HG02884 (cell line): ENCODE results near the gene TMEM235.
"Not testable (repeated sequence)": the region's sequence is repeated elsewhere in the genome, so short reads cannot be mapped to it uniquely, and the experiment has no call there.

ENCODE experiments used
- ATAC-seq: cut with Tn5 transposase; IDR thresholded peaks from one replicate; pipeline ENCODE4 v1.9.1; 2021; ENCODE audit warnings: mild to moderate bottlenecking, moderate library complexity; ENCODE audit not compliant: unreplicated experiment

TMEM235 gene

DNA sequence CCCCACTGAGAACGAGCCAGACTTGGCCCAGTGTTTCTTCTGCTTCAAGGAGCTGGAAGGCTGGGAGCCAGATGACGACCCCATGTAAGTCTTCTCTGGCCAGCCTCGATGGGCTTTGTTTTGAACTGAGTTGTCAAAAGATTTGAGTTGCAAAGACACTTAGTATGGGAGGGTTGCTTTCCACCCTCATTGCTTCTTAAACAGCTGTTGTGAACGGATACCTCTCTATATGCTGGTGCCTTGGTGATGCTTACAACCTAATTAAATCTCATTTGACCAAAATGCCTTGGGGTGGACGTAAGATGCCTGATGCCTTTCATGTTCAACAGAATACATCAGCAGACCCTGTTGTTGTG, 16.7 kb upstream of the TMEM235 start:
- ATAC-seq: no peak

DNA sequence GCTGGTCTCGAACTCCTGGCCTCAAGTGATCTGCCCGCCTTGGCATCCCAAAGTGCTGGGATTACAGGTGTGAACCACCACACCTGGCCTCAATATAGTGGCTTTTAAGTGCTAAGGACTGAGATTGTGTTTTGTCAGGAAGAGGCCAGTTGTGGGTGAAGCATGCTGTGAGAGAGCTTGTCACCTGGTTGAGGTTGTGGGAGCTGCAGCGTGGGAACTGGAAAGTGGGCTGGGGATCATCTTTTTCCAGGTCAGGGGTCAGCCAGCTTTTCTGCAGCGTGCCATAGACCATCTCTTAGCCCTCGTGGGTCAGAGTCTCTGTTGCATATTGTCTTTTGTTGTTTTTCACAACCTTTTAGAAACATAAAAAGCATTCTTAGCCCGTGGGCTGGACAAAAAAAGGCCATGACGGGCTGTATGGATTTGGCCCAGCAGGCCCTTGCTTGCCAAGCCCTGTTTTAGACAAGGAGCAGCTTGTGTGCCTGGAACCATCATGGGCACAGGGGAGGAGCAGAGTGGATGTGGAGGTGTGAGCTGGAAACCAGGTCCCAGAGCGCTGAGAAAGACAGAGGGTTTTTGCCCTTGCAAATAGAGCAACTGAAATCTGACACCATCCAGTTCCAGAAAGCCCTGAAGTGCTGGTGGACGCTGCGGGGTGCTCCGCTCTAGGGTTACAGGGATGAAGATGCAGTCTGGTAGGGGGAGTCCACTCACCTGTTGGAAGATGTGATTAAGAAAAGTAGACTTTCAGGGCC, 11.9 kb upstream of the TMEM235 start:
- no peak for ATAC-seq

DNA sequence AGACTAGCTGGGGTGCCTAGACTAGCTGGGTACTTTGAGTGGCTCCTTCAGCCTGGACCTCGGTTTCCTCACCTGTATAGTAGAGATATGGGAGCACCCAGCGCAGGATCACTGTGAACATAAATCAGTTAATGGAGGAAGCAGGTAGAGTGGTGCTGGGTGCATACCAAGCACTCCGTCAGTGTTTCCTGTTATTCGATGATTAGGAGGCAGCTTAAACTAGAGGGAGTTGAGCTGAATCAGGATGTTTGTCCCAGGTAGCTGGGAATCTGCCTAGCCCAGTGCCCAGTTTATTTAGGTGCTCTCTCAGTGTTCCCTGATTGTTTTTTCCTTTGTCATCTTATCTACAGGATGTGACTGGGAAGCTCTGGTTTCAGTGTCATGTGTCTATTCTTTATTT, 8.4 kb upstream of the TMEM235 start:
- no peak for ATAC-seq

DNA sequence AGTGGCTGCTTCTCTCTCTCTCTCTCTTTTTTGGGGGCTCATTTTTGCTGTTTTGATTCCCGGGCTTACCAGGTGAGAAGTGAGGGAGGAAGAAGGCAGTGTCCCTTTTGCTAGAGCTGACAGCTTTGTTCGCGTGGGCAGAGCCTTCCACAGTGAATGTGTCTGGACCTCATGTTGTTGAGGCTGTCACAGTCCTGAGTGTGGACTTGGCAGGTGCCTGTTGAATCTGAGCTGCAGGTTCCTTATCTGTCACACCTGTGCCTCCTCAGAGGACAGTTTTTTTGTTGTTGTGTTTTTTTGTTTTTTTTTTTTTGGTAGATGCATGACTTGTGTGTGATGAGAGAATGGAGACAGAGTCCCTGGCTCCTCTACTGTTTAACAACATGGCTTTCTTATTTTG, 7.7 kb upstream of the TMEM235 start:
- no peak for ATAC-seq

DNA sequence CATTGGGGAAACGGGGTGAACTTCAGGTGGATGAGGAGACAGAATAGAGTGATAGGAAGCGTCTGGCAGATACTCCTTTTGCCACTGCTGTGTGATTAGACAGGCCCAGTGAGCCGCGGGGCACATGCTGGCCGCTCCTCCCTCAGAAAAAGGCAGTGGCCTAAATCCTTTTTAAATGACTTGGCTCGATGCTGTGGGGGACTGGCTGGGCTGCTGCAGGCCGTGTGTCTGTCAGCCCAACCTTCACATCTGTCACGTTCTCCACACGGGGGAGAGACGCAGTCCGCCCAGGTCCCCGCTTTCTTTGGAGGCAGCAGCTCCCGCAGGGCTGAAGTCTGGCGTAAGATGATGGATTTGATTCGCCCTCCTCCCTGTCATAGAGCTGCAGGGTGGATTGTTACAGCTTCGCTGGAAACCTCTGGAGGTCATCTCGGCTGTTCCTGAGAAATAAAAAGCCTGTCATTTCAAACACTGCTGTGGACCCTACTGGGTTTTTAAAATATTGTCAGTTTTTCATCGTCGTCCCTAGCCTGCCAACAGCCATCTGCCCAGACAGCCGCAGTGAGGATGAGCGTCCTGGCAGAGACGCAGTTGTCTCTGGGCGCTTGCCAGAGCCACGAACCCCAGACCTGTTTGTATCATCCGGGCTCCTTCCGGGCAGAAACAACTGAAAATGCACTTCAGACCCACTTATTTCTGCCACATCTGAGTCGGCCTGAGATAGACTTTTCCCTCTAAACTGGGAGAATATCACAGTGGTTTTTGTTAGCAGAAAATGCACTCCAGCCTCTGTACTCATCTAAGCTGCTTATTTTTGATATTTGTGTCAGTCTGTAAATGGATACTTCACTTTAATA, 7.0 kb upstream of the TMEM235 start:
- no peak for ATAC-seq

DNA sequence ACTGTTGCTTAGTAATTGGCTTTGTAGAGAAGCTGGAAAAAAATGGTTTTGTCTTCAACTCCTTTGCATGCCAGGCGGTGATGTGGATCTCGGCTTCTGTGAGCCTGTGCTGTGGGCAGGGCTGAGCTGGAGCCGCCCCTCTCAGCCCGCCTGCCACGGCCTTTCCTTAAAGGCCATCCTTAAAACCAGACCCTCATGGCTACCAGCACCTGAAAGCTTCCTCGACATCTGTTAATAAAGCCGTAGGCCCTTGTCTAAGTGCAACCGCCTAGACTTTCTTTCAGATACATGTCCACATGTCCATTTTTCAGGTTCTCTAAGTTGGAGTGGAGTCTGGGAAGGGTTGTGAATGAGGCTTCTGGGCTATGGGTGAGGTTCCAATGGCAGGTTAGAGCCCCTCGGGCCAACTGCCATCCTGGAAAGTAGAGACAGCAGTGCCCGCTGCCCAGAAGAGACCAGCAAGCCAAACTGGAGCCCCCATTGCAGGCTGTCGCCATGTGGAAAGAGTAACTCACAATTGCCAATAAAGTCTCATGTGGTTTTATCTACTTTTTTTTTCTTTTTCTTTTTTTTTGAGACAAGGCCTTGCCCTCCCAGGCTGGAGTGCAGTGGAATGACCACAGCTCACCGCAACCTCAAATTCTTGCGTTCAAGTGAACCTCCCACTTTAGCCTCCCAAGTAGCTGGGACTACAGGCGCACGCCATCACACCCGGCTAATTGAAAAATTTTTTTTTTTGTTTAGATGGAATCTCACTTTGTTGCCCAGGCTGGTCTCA, 6.2 kb upstream of the TMEM235 start:
- no peak for ATAC-seq

DNA sequence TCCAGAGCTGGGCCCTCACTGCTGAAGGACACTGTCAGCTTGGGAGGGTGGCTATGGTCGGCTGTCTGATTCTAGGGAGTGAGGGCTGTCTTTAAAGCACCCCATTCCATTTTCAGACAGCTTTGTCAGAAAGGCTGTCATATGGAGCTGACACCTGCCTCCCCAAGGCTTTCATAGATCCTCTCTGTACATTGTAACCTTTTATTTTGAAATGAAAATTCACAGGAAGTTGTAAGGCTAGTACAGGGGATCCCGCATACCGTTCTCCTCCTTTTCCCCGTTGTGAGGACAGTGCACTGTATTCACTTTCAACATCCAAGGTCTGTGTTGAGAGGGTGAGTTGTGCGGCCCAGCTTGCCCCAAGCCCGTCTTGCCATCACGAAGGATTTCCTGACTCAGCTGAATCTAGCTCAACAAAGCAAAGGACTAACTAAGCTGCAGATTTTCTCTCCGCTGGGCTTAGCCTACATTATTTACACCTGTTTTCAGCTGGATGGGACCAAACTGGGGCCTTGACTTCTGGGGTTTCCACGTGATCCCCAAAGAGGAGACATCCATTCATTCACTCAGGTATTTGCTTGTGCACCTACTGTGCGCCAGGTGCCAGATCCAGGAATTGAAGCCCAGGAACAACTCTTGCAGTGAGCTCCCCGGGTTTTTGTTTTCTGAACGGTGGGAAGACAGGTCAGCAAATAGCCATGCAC, 5.2 kb upstream of the TMEM235 start:
- no peak for ATAC-seq

DNA sequence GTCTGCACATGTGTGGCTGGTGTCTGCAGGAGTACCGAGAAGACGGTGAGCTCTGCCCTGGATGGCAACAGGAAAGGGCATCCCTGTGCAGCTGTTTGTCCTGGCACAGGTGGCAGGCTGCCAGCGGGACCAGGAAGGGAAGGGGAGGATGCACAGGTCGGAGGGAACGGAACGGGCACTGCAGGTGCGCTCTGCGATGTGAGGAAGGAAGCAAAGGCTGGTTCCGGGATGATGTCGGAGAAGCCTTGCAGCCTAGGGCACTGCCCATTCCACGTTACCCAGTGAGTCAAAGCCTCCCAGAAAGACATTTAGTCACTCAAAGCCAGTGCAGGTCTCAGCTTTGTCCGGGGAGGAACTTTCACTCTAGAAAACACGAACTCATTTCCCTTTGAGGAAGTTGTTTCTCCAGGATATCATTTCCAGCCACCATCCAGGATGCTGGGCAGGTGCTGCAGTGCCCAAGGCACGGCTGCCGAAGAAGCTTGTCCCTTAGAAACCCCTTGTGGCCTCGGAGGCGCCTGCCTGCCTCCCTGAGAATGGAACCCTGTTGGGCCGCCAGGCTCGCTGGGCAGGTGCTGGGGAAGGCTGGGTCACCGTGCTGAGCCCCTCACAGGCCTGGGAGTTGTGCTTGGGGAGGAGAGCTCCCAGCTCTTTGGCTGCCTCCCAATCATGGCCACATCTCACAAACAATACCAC, 4.5 kb upstream of the TMEM235 start:
- no peak for ATAC-seq

DNA sequence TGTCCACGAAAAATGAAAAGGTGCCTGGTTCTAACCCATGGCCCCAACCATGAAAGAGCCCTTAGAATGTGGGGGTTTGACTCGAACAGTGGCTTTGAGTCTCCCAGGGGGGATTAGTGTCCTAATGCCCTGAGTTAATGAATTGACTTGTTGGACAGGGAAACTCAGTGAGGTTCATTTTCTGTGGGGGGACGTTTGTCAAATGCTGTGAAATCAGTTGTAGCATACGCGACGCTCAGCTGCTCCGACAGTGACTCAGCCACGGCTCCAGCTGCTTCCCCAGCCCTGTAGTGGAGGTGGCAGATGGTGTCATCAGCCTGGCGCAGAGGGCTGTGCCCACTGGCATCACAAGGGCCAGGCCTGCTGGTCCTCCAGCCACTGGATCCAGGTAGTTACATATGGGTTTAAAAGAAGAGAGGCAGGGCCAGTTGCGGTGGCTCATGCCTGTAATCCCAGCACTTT, 3.9 kb upstream of the TMEM235 start:
- no peak for ATAC-seq

DNA sequence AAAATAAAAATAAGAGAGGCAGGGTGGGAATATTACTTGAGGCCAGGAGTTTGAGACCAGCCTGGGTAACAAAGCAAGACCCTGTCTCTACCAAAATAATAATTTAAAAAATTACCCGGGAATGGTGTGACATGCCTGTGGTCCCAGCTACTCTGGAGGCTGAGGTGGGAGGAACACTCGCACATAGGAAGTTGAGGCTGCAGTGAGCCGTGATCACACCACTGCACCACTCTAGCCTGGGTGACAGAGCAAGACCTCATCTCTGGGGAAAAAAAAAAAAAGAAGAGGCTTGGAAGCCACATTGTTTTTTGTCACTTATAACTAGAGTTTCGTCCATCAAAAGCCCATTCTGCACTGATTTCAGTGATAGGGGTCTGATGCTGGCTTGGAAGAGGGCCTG, 3.3 kb upstream of the TMEM235 start:
- ATAC-seq: no peak

DNA sequence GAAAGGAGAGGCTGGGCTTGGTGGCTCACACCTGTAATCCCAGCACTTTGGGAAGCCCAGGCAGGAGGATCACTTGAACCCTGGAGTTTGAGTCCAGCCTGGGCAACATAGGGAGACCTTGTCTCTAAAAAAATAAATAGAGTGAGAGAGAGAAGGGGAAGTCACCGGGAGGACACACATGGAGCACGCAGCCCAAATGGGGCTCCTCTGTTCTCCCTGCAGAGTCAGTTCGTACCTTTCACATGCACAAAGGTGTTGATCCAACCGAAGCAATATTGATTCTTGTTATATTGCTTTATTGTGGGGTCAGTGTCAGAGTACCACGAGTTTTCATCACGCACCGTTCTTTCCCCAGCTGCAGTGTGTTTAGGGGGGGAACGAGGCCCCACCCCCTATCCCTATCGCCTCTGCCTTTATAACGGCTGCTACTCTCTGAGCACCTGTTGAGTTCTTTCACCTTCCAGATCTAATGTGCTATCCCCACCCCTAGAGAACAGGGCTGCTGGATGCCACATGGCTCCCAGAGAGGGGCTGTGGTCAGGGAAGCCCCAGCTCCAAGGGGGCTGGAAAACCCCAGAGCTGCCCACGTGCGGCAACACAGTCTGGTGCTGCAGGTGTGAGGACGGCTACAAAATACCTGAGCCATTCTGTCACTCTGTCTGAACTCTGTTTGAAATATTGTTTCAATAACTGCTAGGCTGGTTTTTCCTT, 1.0 kb upstream of the TMEM235 start:
- no peak for ATAC-seq

DNA sequence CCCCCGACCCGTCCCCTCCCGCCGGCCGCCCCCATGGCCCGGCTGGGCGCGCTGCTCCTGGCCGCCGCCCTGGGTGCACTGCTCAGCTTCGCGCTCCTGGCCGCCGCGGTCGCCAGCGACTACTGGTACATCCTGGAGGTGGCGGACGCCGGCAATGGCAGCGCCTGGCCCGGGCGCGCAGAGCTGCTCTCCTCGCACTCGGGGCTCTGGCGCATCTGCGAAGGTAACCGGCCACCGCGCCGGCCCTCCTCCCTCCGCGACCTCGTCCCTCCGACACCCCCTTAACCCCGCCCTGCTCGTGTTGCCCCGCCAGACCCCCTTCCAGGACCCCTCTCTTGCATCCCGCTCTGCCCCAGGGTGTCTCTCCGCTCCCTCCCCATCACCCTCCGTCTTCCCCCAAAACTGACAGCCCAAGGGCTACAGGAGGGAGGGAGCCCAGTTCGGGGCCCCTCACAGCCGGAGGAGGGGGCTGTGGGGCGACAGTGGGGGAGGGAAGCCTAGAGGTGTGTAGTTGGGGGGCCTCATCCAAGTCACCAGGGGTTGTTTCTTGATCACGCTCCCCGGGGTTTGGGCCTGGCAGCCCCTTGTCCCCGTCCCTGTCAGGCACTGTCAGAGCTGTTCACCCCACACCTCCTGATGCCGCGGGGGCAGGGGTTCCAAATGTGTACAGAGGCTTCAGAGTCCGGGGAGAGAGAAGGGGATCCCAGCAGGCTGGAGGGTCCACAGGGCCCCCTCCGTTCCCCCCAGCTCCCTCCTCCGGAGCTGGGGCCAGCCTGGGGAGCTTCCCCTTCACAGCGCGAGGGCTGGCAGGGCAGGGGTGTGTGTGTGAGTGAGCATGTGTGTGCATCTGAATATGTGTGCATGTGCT, 794 bp downstream of the TMEM235 start:
- no peak for ATAC-seq

DNA sequence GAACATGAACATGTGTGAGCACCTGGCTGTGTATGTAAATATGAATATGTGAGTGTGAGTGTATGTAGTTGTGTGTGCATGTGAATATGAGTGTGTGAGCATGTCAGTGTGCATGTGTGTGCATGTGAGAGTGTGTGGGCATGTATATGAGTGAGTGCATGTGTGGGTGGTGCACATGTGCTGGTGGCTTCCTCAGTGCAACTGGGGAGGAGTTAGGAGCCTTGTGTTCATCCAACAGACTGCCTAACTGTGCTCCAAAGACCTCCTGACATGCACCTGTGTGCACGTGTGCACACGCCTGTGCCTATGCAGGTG, 1.4 kb downstream of the TMEM235 start:
- no peak for ATAC-seq

DNA sequence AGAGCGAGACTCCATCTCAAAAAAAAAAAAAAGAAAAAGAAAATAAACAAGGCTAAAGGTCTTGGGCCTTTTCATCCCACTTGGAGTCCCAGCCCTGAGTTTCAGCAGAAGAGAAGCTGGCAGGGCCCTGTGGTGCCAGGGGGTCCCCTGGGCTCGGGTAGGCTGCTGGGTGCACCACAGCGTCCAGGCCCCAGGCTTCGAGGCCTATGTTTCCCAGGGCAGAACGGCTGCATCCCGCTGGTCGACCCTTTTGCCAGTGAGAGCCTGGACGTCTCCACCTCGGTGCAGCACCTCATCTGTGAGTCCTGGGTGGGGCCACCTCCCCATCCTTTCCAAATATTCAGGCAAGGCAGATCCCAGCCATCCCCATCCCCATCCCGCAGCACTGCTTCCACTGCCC, 2.2 kb downstream of the TMEM235 start:
- no peak for ATAC-seq

DNA sequence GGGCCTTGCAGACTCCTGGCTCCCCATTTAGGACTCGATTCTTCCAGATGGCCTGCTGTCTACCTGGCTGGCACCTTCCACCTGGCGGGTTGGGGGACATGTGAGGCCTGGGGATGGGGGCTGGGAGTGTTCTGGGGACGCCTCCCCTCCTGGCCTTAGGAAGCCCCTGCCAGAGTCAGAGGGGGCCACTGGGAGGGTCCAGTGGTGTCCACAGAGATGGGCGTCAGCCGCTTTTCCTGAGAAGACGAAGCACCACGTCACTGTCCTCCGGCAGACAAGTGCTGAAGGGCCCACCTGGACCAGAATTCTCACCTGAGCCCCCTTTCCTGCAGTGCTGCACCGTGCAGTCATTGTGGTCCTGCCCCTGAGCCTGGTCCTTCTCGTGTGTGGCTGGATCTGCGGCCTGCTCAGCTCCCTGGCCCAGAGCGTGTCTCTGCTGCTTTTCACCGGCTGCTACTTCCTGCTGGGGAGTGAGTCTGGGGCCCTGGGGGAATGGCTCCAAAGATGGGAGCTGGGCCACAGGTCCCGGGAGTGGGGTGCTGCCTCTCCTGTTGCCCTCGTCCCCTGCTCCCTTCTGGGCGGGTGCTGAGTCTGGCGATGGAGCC, 2.9 kb downstream of the TMEM235 start:
- ATAC-seq: no peak

DNA sequence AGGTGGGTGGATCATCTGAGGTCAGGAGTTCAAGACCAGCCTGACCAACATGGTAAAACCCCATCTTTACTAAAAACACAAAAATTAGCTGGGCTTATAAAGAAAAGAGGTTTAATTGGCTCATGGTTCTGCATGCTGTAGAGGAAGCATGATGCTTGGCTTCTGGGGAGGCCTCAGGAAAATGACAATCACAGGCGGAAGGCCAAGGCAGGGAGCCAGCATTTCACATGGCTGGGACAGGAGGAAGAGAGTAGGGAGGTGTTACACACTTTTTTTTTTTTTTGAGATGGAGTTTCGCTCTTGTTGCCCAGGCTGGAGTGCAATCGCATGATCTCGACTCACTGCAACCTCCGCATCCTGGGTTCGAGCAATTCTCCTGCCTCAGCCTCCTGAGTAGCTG, 3.6 kb downstream of the TMEM235 start:
- not testable (repeated sequence) for ATAC-seq

DNA sequence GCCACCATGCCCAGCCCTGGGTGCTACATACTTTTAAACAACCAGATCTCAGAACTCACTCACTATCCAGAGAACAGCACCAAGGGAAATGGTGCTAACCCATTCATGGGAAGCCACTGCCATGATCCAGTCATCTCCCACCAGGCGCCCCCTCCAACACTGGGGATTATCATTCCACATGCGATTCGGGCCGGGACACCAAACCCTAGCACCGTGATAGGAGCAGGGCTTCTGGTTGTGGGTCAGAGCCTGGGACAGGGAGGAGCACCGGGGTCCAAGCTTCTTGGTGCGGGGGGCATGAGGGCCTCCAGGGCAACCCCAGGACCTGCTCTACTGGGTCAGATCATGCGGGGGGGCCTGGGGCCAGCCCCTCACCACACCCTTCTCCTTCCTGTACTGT, 4.5 kb downstream of the TMEM235 start:
- no peak for ATAC-seq

DNA sequence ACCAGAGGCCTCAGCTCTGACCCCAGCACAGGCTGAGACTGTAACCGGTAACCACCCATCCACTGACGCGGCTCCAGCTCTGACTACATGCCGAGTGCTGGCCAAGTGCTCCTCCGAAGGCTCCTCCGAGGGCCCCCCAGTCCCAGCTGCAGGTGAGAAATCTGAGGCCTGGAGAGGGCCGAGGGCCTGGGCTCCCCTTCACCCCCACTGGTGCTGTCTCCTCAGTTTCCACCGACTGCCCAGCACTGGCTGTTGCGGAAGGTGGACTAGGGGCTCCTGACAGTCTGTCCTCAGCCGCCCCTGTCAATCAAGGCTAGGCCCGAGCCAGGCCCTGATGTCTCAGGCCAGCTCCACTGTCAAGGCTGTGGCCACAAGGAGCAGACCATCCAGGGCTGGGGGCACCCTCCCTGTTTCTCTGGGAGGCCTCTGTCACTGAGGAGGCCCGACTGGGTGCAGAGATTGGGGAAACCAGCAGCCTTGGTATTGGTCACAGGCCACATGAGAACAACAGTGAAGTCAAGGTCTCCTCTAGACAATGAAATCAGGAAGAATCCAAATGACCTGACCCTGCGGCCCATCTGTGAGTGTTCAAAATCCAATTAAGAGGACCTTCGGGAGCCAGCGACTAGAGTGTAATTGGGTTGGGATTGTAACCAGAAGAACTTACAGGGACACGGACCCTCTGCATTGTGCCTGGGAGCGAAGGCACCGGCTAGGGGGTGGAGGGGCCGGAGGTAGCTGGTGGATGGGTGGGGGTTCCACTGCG, 5.1 kb downstream of the TMEM235 start:
- ATAC-seq: no peak
